Dedifferentiated amniotic fluid mesenchymal stem cell (primary cell): ENCODE measurements around the gene BCL7A.
"Not testable (repeated sequence)": the region's sequence is repeated elsewhere in the genome, so short reads cannot be mapped to it uniquely, and the experiment has no call there.

Experiments
- DNase-seq: peaks from one replicate; pipeline ENCODE4 v3.0.0-alpha.2; 2016; ENCODE audit errors: extremely low spot score

The BCL7A gene

GRCh38 chr12:122052285-122052684, 30.6 kb downstream of the BCL7A start:
- no peak for DNase-seq

GRCh38 chr12:122054842-122055520, 33.3 kb downstream of the BCL7A start:
- no peak for DNase-seq

- DNase-seq: not testable (repeated sequence)
Observed at GRCh38 chr12:122056406-122056805, 34.7 kb downstream of the BCL7A start.

GRCh38 chr12:122057007-122057735, 35.5 kb downstream of the BCL7A start:
- DNase-seq: no peak

GRCh38 chr12:122057769-122058168, 36.1 kb downstream of the BCL7A start:
- no peak for DNase-seq

GRCh38 chr12:122058549-122059149, 37.0 kb downstream of the BCL7A start:
- DNase-seq: no peak

- no peak for DNase-seq
Observed at GRCh38 chr12:122059203-122059960, 37.7 kb downstream of the BCL7A start.

GRCh38 chr12:122060081-122060501, 38.4 kb downstream of the BCL7A start:
- no peak for DNase-seq

- no peak for DNase-seq
Observed at GRCh38 chr12:122061253-122061652, 39.6 kb downstream of the BCL7A start.

GRCh38 chr12:122062832-122063693, 41.4 kb downstream of the BCL7A start:
- DNase-seq: peak; percentile 16

GRCh38 chr12:122063694-122064024, 42.0 kb downstream of the BCL7A start:
- no peak for DNase-seq

GRCh38 chr12:122064025-122064777, 42.5 kb downstream of the BCL7A start:
- peak; percentile 26 for DNase-seq

- DNase-seq: peak; percentile 56
Observed at GRCh38 chr12:122064780-122065588, 43.3 kb downstream of the BCL7A start.

GRCh38 chr12:122067548-122067947, 45.9 kb downstream of the BCL7A start:
- DNase-seq: no peak

- DNase-seq: peak; percentile 31
Observed at GRCh38 chr12:122067966-122068365, 46.3 kb downstream of the BCL7A start.

- peak; percentile 88 for DNase-seq
Observed at GRCh38 chr12:122072031-122072970, 50.6 kb downstream of the BCL7A start.

- no peak for DNase-seq
Observed at GRCh38 chr12:122073815-122074214, 52.1 kb downstream of the BCL7A start.

- DNase-seq: no peak
Observed at GRCh38 chr12:122076743-122077495, 55.2 kb downstream of the BCL7A start.
